BE2C (cell line): ENCODE data around the gene RSPH1.
"Not testable (repeated sequence)": the region's sequence is repeated elsewhere in the genome, so short reads cannot be mapped to it uniquely, and the experiment has no call there.

Experiments
- DNase-seq: peaks from one replicate; pipeline ENCODE4 v3.0.0-alpha.2; 2020
- H3K27me3 ChIP-seq: fragments of 250-450 bp; sonication (Bioruptor Pico); 2 replicates; pipeline ENCODE4 v1.5.1; 2020; ENCODE audit warnings: mild to moderate bottlenecking
- H3K36me3 ChIP-seq: fragments of 250-450 bp; sonication (Bioruptor Pico); 2 replicates; pipeline ENCODE4 v1.5.1; 2020; ENCODE audit warnings: mild to moderate bottlenecking
- H3K4me1 ChIP-seq: fragments of 250-450 bp; sonication (Bioruptor Pico); 2 replicates; pipeline ENCODE4 v1.5.1; 2020
- H3K4me3 ChIP-seq: 2 replicates; pipeline ENCODE4 v1.5.1; 2011; ENCODE audit warnings: low read depth, low read length
- H3K9me3 ChIP-seq: fragments of 250-450 bp; sonication (Bioruptor Pico); 2 replicates; pipeline ENCODE4 v1.5.1; 2020
- CTCF ChIP-seq: IDR thresholded peaks from 2 replicates; pipeline ENCODE4 v1.5.1; 2012; ENCODE audit warnings: mild to moderate bottlenecking, low read depth, low read length

RSPH1 gene

GRCh38 chr21:42471716-42472330 is 24.2 kb downstream of the RSPH1 start:
- Histone ChIP-seq H3K9me3 (no peaks in the 10 kb centered on the region), H3K4me3 (no peak overlapping the region), H3K36me3 (no peaks in the 10 kb centered on the region), H3K27me3 (no peaks in the 10 kb centered on the region), H3K4me1 (no peaks in the 10 kb centered on the region; the same call in 1 of the 2 replicates)
- no peak for DNase-seq
- no peak for TF ChIP-seq CTCF

- no peaks in the 10 kb centered on the region for H3K9me3 ChIP-seq
- H3K4me3 ChIP-seq = no peak overlapping the region
- H3K4me1 ChIP-seq = no peaks in the 10 kb centered on the region; the same call in 1 of the 2 replicates
- TF ChIP-seq CTCF = no peak
- DNase-seq = no peak
- no peaks in the 10 kb centered on the region for H3K36me3 ChIP-seq
- H3K27me3 ChIP-seq = no peaks in the 10 kb centered on the region
Measured at GRCh38 chr21:42471206-42471605, 24.8 kb downstream of the RSPH1 start.

- DNase-seq, H3K4me1 ChIP-seq, H3K27me3 ChIP-seq, H3K9me3 ChIP-seq, H3K36me3 ChIP-seq, H3K4me3 ChIP-seq: not testable (repeated sequence)
Measured at GRCh38 chr21:42469726-42470125, 26.3 kb downstream of the RSPH1 start.

- Histone ChIP-seq H3K36me3 (no peaks in the 10 kb centered on the region), H3K4me1 (no peaks in the 10 kb centered on the region; the same call in 1 of the 2 replicates), H3K9me3 (no peaks in the 10 kb centered on the region), H3K4me3 (no peak overlapping the region), H3K27me3 (no peaks in the 10 kb centered on the region)
- no peak for TF ChIP-seq CTCF
- DNase-seq = no peak
Measured at GRCh38 chr21:42469272-42469671, 26.8 kb downstream of the RSPH1 start.

- Histone ChIP-seq H3K4me1 (no peaks in the 10 kb centered on the region), H3K9me3 (no peaks in the 10 kb centered on the region), H3K27me3 (no peaks in the 10 kb centered on the region), H3K4me3 (no peak overlapping the region), H3K36me3 (no peaks in the 10 kb centered on the region)
- no peak for TF ChIP-seq CTCF
- no peak for DNase-seq
Measured at GRCh38 chr21:42468491-42469131, 27.4 kb downstream of the RSPH1 start.

GRCh38 chr21:42467140-42467983 is 28.7 kb downstream of the RSPH1 start:
- peak; percentile 52 for TF ChIP-seq CTCF
- no peaks in the 10 kb centered on the region for H3K27me3 ChIP-seq
- no peak for DNase-seq

More at GRCh38 chr21:42467140-42467983, 28.7 kb downstream of the RSPH1 start:
- Histone ChIP-seq H3K9me3 (no peaks in the 10 kb centered on the region), H3K36me3 (no peaks in the 10 kb centered on the region), H3K4me1 (no peaks in the 10 kb centered on the region; the same call in 1 of the 2 replicates), H3K4me3 (no peak overlapping the region)
